Dermis blood vessel endothelial cell (primary cell): ENCODE data around the gene ASTN2. TPM values are rescaled to one million over a fixed set of nuclear protein-coding genes. Genes with fewer than 3 reads are reported as not detected.

Experiments
- DNase-seq: peaks from one replicate; pipeline ENCODE4 v3.0.0; 2010
- total RNA-seq: library from RNA; depleted of rRNA; stranded (reverse); fragments of >200 nt; gene quantifications from 2 replicates; pipeline ENCODE4 v1.2.3, GENCODE V29; 2014

Gene ASTN2, protein sequence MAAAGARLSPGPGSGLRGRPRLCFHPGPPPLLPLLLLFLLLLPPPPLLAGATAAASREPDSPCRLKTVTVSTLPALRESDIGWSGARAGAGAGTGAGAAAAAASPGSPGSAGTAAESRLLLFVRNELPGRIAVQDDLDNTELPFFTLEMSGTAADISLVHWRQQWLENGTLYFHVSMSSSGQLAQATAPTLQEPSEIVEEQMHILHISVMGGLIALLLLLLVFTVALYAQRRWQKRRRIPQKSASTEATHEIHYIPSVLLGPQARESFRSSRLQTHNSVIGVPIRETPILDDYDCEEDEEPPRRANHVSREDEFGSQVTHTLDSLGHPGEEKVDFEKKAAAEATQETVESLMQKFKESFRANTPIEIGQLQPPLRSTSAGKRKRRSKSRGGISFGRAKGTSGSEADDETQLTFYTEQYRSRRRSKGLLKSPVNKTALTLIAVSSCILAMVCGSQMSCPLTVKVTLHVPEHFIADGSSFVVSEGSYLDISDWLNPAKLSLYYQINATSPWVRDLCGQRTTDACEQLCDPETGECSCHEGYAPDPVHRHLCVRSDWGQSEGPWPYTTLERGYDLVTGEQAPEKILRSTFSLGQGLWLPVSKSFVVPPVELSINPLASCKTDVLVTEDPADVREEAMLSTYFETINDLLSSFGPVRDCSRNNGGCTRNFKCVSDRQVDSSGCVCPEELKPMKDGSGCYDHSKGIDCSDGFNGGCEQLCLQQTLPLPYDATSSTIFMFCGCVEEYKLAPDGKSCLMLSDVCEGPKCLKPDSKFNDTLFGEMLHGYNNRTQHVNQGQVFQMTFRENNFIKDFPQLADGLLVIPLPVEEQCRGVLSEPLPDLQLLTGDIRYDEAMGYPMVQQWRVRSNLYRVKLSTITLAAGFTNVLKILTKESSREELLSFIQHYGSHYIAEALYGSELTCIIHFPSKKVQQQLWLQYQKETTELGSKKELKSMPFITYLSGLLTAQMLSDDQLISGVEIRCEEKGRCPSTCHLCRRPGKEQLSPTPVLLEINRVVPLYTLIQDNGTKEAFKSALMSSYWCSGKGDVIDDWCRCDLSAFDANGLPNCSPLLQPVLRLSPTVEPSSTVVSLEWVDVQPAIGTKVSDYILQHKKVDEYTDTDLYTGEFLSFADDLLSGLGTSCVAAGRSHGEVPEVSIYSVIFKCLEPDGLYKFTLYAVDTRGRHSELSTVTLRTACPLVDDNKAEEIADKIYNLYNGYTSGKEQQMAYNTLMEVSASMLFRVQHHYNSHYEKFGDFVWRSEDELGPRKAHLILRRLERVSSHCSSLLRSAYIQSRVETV (N-terminal part only)
- 1.9 and 3.4 TPM in 2 replicates for total RNA-seq

- peak; percentile 17 for DNase-seq
Measured at GRCh38 chr9:117414906-117415331, at the start of gene ASTN2. Gene ASTN2, minus strand, starts transcription at chr9:117415057. Its CDS starts 119 bp downstream, at chr9:117414938.

DNA sequence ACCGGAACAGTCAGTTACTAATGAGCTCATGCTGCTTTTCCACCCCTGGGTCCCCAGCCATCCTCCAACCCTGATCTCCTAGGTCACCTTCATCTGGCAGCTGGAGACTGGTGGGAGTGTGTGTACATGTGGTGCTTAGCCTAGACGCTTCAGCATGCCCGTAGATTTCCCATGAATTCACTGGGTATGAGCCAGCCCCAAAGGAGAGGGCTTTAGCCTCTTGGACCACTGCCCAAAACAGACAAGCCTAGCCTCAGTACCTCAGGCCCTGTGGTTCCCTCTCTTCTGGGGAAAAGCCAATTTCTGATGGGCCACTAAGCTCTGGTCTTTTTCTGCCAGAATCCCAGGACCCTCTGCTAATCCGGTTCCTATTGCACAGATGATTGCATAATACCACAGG is 48.0 kb upstream of the ASTN2 start:
- no peak for DNase-seq

- no peak for DNase-seq
Measured at GRCh38 chr9:117461386-117461785, 46.5 kb upstream of the ASTN2 start.

DNA sequence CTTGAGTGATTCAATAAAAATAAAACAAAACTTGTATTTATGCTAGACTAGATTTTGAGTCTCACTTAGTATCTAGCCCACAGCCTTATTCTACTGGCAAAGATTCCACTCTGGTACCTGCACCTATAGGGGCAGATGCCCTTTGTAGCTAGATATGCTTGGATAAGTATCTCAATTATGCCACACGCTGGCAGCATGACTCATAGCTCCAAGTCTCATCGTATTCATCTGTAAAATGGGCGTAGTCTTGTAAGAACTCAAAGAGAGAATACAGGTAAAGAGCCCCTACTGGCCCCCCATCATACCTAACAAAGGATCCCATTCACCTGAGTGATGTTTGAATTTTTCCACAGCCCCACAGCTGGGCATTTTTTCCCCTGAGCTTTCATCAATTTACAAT is 45.9 kb upstream of the ASTN2 start:
- DNase-seq: no peak

- no peak for DNase-seq
Measured at GRCh38 chr9:117459913-117460312, 45.1 kb upstream of the ASTN2 start.

DNA sequence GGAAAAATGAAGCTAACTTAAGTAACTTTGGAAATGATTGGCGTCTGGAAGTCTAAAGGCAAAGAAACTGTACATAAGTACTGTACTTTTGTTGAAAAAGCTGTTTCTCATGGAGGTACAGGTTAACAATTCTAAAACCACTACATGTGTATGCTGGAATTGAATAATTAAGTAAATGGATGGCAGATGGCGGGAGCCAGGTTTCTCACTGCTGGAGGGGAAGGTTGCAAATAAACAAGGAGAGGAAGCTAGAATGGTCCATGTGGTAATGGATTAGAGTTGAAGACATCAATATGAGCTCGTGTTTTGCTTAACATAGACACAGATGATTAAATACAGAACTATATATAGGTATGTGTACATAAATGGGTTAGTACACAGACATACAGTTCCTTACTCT is 43.2 kb upstream of the ASTN2 start:
- DNase-seq: no peak

DNA sequence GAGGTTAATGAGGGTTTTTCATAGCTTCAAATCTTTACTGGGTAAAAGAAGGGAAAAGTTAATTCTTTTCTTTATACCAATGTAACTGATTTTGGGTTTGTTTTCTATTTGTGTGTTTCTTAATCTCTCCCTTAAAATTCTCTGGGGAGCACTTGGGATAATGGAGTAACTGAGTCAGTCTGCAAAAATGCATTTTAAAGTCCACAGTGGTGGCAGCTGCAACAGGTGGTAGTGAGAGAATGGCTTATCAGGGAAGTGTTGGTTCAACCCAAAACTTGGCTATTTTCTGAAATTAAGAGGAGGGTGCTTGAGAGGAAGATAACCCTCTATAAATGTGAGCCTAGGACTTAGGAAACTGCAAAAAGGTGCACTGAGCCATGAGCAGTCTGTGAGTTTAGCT is 39.9 kb upstream of the ASTN2 start:
- no peak for DNase-seq

GRCh38 chr9:117453737-117454136 is 38.9 kb upstream of the ASTN2 start:
- no peak for DNase-seq

DNA sequence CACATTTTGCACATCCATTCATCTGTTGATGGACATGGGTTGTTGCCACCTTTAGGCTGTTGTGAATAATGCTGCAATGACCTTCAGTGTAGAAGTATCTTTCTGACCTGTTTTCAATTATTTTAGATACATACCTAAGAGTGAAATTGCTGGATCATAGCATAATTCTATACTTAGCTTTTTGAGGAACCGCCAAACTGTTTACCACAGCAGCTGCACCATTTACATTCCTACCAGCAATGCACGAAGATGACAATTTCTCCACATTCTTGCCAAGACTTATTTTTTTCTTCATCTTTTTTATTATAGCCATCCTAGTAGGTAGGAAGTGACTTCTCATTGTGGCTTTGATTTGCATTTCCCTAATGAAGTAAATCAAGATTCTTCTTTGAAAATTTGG is 36.5 kb upstream of the ASTN2 start:
- no peak for DNase-seq

DNA sequence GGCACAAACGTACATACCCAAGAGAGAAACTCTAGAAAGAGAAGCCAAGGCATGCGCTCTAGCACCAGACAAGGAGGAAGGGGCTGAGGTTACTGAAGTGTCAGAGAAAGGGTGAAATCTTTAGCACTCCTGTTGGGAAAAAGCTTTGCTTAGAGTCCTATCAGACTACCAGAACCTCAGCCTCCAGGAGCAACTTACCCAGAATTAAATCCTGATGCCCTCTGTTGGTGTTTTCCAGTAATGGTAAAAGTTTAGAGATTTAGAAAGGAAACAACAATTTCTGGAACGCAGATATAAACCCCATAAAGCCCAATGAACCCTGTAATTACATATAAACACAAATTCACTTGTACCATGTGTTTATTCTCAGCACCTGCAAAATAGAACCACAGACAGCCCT is 33.2 kb upstream of the ASTN2 start:
- DNase-seq: no peak

GRCh38 chr9:117445631-117446030 is 30.8 kb upstream of the ASTN2 start:
- DNase-seq: no peak

DNA sequence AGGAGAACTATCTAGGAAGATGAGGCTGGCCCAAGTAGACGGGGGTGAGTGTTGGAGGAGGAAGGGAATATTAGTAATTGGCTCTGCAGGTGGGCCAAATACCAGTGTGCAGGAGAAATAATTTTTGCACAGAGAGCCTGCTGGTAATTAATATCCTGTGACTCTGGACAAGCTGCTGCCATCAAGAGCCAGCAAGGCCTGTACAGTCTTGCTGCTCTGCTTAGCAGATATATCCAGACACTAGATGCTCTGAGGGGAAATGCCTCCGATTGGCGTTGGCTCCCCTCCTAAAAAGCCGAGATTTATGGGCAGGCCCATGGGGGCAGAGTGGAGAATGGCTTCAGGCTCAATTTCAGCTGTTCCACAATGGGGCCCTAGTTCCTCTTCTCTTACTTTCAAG is 29.6 kb upstream of the ASTN2 start:
- no peak for DNase-seq

- DNase-seq: no peak
Measured at GRCh38 chr9:117437283-117437682, 22.4 kb upstream of the ASTN2 start.

- DNase-seq: no peak
Measured at GRCh38 chr9:117435630-117436261, 20.9 kb upstream of the ASTN2 start.

GRCh38 chr9:117434566-117434965 is 19.7 kb upstream of the ASTN2 start:
- DNase-seq: no peak

DNA sequence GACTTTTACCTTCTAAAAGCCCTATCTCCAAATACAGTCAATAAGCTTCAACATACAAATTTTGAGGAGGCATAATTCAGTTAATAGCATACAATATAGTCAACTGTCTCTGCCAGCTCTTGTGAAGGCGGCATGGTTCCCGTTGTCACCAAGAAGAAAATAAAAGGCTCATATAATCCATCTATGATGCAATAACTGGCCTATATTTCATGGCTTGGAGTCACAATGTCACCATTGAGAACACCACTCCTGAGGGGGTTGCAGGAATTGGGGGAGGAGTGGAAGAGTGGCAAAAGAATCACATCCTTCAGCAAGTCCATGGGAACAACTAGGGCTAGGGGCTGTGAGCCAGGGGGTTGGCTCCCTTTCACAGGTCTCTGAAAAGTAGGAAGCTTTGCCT is 16.0 kb upstream of the ASTN2 start:
- DNase-seq: no peak

- DNase-seq: no peak
Measured at GRCh38 chr9:117427357-117427913, 12.6 kb upstream of the ASTN2 start.

GRCh38 chr9:117425566-117425965 is 10.7 kb upstream of the ASTN2 start:
- no peak for DNase-seq

DNA sequence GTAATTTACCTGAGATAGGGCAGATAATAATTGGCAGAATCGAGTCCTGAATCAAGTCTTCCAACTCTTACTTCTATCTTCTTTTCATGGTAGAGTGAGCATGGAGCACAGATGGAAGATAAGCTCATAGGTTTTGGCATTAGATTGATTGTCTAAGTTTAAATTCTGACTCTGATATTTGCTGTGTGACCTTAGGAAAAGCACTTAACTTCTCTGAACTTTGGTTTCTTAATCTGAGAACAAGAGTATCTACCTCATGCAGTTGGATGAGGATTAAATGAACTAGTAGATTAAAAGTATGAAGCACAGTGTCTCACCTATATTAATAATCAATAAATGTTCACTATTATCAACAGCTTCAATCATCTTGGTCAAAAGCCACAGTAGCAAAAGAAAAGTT is 9.4 kb upstream of the ASTN2 start:
- no peak for DNase-seq

- no peak for DNase-seq
Measured at GRCh38 chr9:117418111-117418510, 3.3 kb upstream of the ASTN2 start.

GRCh38 chr9:117416856-117417255 is 2.0 kb upstream of the ASTN2 start:
- DNase-seq: no peak

GRCh38 chr9:117415358-117415914 is 579 bp upstream of the ASTN2 start:
- no peak for DNase-seq
